ENCODE data around the gene USE1.

USE1 gene

GRCh38 chr19:17171874-17172273, 43.3 kb upstream of the USE1 start:
- H3K9ac ChIP-seq (ENCODE audit: low read length) = no peak overlapping the region
- no peaks in the 10 kb centered on the region for H3K27me3 ChIP-seq (replicated peaks; ENCODE audit: insufficient read depth, low read length)
- no peaks in the 10 kb centered on the region for H3K79me2 ChIP-seq (ENCODE audit: low read length)
- no peak overlapping the region for H3K4me2 ChIP-seq (ENCODE audit: low read depth, low read length)
- no peaks in the 10 kb centered on the region for H3F3A ChIP-seq (ENCODE audit: insufficient read depth, low read length)
- no peak overlapping the region for H3K4me3 ChIP-seq (ENCODE audit: low read length)
- no peaks in the 10 kb centered on the region for H3K36me3 ChIP-seq (replicated peaks; ENCODE audit: insufficient read depth, low read length)
- H3K27ac ChIP-seq (ENCODE audit: low read length) = no peak overlapping the region
- H3K9me2 ChIP-seq (replicated peaks; ENCODE audit: insufficient read depth, low read length) = no peaks in the 10 kb centered on the region
- DNase-seq = no peak
- TF ChIP-seq CTCF (IDR thresholded peaks at IDR 0.05; ENCODE audit: low read length) (no peak), EZH2phosphoT487 (IDR thresholded peaks at IDR 0.05; ENCODE audit: low read length) (no peak), EZH2 (optimal IDR thresholded peaks at IDR 0.05; ENCODE audit: low read depth, low read length) (no peak)
- H4K20me1 ChIP-seq (ENCODE audit: insufficient read depth, low read length) = no peaks in the 10 kb centered on the region
- H3K9me3 ChIP-seq (replicated peaks; ENCODE audit: insufficient read depth, low read length) = no peaks in the 10 kb centered on the region
- no peaks in the 10 kb centered on the region for H3K4me1 ChIP-seq (ENCODE audit: low read length)
- no peak overlapping the region for H2AFZ ChIP-seq (ENCODE audit: low read length)

GRCh38 chr19:17172624-17173345, 42.4 kb upstream of the USE1 start:
- no peaks in the 10 kb centered on the region for H3K36me3 ChIP-seq (replicated peaks; ENCODE audit: insufficient read depth, low read length)

GRCh38 chr19:17178291-17178690, 36.9 kb upstream of the USE1 start:
- H3K27ac ChIP-seq (ENCODE audit: low read length) = no peak overlapping the region
- H3K9me3 ChIP-seq (replicated peaks; ENCODE audit: insufficient read depth, low read length) = no peaks in the 10 kb centered on the region
- no peaks in the 10 kb centered on the region for H3K36me3 ChIP-seq (replicated peaks; ENCODE audit: insufficient read depth, low read length)
- no peak overlapping the region for H3K4me3 ChIP-seq (ENCODE audit: low read length)
- no peak overlapping the region for H2AFZ ChIP-seq (ENCODE audit: low read length)
- H3K9me2 ChIP-seq (replicated peaks; ENCODE audit: insufficient read depth, low read length) = no peaks in the 10 kb centered on the region
- H4K20me1 ChIP-seq (ENCODE audit: insufficient read depth, low read length) = no peaks in the 10 kb centered on the region
- no peak for TF ChIP-seq EZH2 (optimal IDR thresholded peaks at IDR 0.05; ENCODE audit: low read depth, low read length)
- no peak for TF ChIP-seq CTCF (IDR thresholded peaks at IDR 0.05; ENCODE audit: low read length)
- TF ChIP-seq EZH2phosphoT487 (IDR thresholded peaks at IDR 0.05; ENCODE audit: low read length) = no peak
- no peaks in the 10 kb centered on the region for H3F3A ChIP-seq (ENCODE audit: insufficient read depth, low read length)
- H3K4me2 ChIP-seq (ENCODE audit: low read depth, low read length) = no peak overlapping the region
- no peaks in the 10 kb centered on the region for H3K4me1 ChIP-seq (ENCODE audit: low read length)
- H3K9ac ChIP-seq (ENCODE audit: low read length) = no peak overlapping the region
- H3K79me2 ChIP-seq (ENCODE audit: low read length) = no peaks in the 10 kb centered on the region
- H3K27me3 ChIP-seq (replicated peaks; ENCODE audit: insufficient read depth, low read length) = no peaks in the 10 kb centered on the region
- DNase-seq = no peak

More at GRCh38 chr19:17172624-17173345, 42.4 kb upstream of the USE1 start:
- no peaks in the 10 kb centered on the region for H3K9me2 ChIP-seq (replicated peaks; ENCODE audit: insufficient read depth, low read length)
- no peak overlapping the region for H3K4me2 ChIP-seq (ENCODE audit: low read depth, low read length)
- H3F3A ChIP-seq (ENCODE audit: insufficient read depth, low read length) = no peaks in the 10 kb centered on the region
- H3K27ac ChIP-seq (ENCODE audit: low read length) = no peak overlapping the region
- no peaks in the 10 kb centered on the region for H3K79me2 ChIP-seq (ENCODE audit: low read length)
- DNase-seq = no peak
- H2AFZ ChIP-seq (ENCODE audit: low read length) = no peak overlapping the region
- H3K4me1 ChIP-seq (ENCODE audit: low read length) = no peaks in the 10 kb centered on the region
- H3K9me3 ChIP-seq (replicated peaks; ENCODE audit: insufficient read depth, low read length) = no peaks in the 10 kb centered on the region
- H4K20me1 ChIP-seq (ENCODE audit: insufficient read depth, low read length) = no peaks in the 10 kb centered on the region
- H3K9ac ChIP-seq (ENCODE audit: low read length) = no peak overlapping the region
- TF ChIP-seq CTCF (IDR thresholded peaks at IDR 0.05; ENCODE audit: low read length) = no peak
- no peak overlapping the region for H3K4me3 ChIP-seq (ENCODE audit: low read length)
- H3K27me3 ChIP-seq (replicated peaks; ENCODE audit: insufficient read depth, low read length) = no peaks in the 10 kb centered on the region

Data from MM.1S (cell line).